GM20431 (cell line): Measurements from ENCODE around the gene UBXN11.

Source experiments
- in situ Hi-C: fragments of 300-500 bp; cut with MseI, MboI; formaldehyde crosslinking; loops from one replicate; pipeline ENCODE4 v1.15.0; 2020; ENCODE audit warnings: low sequenced_read_pairs; ENCODE audit not compliant: unreplicated experiment

The UBXN11 gene

GRCh38 chr1:26288311-26288941 is 18.0 kb downstream of the UBXN11 start:
- in situ Hi-C loops: no loop called here

- in situ Hi-C loops: no loop called here
Observed at GRCh38 chr1:26287811-26288210, 18.6 kb downstream of the UBXN11 start.

DNA sequence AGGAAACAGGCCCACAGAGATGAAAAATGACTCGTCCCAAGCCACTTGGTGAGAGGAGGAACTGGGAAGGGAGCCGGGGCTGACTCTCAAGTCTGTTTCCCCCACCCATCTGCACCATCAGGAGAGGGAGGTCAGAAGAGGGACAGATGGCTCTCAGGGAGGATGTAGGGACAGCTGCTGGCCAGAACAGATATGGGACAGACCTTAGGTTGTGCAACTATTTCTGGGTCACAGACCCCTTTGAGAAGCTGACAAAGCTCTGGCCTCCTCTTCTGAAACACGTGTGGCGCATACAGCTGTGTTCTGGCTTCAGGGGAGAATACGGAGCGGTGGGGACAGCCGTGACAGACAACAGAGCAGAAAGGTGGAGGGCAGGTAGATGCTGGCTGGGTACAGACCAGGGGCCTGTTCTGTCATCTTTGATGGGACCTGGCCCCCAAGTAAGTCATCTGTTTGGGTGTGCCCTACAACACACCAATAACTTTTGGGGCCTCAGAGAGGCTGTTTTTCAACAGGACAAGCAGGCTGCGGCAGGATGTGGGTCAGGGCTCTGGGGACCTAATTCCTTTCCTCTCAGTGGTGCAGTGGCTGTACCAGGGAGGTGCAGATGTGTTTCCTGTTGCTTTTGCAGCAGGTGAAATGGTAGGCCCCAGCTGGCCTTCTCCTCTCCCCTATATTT is 19.3 kb downstream of the UBXN11 start:
- in situ Hi-C loops: no loop called here

GRCh38 chr1:26286064-26286416 is 20.4 kb downstream of the UBXN11 start:
- in situ Hi-C loops: no loop called here

GRCh38 chr1:26285366-26286063 is 20.9 kb downstream of the UBXN11 start:
- in situ Hi-C loops: no loop called here

DNA sequence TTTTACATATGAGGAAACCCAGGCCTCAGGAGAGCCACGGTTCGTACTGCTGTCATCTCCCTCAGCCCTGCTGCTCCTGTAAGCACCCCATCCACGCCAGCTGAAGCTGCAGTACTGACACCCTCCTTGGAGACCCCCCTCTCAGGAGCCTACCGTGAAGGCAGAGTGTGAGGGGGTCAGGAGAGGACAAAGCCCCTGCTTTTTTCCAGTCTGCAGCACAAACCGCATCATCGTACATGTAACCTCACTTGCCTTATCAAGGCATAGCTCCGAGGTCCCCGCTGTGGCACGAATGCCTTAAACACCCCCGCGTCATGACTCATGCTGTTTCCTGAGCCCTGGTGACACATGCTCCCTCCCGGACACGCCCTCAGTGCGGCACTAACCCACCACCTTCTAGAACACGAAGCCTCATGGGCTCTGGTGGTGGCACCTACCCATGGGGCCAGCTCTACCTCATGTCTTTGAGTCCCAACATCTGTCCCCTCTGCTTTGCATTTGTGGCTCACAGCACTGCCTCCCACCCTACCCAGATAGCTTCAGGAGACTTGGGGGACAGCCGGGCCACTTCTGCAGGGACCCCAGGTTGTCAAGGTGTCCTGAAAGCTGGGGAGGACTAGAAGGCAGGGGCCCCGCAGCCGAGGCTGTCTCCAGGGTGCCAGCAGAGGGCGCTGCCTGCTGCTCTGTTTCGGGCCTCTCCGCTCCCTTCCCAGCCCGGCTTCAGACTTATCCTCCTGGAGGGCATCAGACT is 21.7 kb downstream of the UBXN11 start:
- in situ Hi-C loops: loop anchor here (5.0 kb wide), 1 partner anchor 38 kb away; no protein-coding TSS in a partner anchor

DNA sequence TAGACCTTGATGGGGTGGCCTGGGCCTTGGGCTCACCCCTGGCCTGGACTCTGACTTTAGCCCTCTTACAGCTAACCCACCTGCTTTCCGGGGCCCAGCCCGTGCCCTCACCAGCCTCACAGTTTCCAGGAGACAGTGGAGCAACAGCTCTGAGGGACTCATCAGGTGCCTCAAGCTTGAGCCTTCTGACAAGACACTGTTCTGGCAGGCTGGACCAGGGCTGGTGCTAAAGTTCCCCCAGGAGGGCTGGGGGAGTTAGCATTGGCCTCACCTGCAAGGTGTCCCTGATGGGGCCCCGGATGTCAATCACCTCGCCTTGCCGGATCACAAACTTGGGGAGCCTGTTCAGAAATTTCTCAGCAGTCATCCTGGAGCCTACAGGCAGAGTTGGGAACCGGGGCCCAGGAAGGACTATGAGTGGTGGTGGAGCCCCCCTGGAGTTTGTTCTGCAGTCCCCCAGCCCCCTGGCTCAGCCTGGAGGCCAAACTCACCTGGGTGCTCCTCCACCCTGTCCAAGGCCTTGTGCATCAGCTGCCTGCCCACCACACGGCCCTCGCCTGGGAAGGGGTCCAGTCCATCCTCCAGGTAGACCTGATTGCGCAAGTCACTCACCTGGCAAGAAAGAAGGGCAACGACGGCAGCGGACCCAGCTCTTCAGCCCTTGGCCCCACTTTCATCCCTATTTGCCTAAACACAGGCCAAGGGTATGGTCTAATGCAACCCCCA is 22.4 kb downstream of the UBXN11 start:
- in situ Hi-C loops: loop anchor here (5.0 kb wide), 1 partner anchor 38 kb away; no protein-coding TSS in a partner anchor

- in situ Hi-C loops: loop anchor here (5.0 kb wide), 1 partner anchor 39 kb away; no protein-coding TSS in a partner anchor
Observed at GRCh38 chr1:26283279-26283853, 23.1 kb downstream of the UBXN11 start.

GRCh38 chr1:26282401-26282918 is 24.0 kb downstream of the UBXN11 start:
- in situ Hi-C loops: loop anchor here (5.0 kb wide), 1 partner anchor 40 kb away; no protein-coding TSS in a partner anchor

DNA sequence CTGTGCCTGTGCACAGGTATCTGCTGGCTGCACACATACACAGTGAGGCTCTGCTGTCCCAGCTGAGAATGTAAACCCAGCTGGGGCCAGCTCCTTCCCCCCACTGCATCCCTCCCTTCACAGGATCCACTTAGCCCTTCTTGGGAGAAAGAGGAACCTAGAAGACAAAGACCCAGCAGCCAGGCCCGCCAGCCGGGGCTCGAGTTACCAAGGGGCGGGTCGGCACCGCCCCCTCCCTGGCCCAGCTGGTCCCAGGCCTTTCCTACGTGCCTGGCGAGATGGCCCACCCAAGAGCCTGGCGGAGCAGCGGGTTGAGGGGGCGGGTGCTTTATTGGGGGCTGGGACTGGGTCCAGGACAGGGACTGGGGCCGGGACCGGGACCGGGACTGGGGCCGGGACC is 24.5 kb downstream of the UBXN11 start:
- in situ Hi-C loops: loop anchor here (5.0 kb wide), 1 partner anchor 40 kb away; no protein-coding TSS in a partner anchor

DNA sequence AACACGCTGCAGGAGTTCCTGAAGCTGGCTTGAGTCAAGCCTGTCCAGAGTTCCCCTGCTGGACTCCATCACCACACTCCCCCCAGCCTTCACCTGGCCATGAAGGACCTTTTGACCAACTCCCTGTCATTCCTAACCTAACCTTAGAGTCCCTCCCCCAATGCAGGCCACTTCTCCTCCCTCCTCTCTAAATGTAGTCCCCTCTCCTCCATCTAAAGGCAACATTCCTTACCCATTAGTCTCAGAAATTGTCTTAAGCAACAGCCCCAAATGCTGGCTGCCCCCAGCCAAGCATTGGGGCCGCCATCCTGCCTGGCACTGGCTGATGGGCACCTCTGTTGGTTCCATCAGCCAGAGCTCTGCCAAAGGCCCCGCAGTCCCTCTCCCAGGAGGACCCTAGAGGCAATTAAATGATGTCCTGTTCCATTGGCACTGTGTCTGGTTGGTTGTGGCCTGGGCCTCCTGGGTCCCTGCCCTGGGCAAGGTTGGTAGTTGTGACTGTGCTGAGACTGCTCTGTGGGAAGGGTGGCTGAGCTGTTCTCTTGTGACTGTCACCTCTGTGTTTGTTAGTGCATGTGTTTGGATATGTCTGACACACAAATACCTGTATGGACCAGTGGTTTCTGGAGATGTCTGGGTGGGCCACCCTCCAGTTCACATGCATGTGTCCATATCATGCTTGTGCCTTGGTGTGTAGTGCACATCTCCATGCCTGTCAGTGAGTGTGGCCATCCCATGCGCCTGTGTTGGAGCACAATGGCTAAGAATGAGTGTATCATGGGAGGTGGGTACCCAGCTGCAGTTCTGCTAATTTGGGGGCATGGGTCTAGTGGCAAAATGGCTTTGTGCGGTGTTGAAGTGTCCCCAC is 25.1 kb downstream of the UBXN11 start:
- in situ Hi-C loops: loop anchor here (5.0 kb wide), 1 partner anchor 41 kb away; no protein-coding TSS in a partner anchor

- in situ Hi-C loops: loop anchor here (5.0 kb wide), 1 partner anchor 42 kb away; no protein-coding TSS in a partner anchor
Observed at GRCh38 chr1:26280333-26281042, 25.9 kb downstream of the UBXN11 start.

GRCh38 chr1:26279456-26280332 is 26.7 kb downstream of the UBXN11 start, which contains the start of gene SH3BGRL3:
Gene SH3BGRL3 (plus strand): TSS chr1:26280086. CDS start chr1:26280156, 70 bp downstream.
- in situ Hi-C loops: loop anchor here (5.0 kb wide), 1 partner anchor 43 kb away; no protein-coding TSS in a partner anchor

DNA sequence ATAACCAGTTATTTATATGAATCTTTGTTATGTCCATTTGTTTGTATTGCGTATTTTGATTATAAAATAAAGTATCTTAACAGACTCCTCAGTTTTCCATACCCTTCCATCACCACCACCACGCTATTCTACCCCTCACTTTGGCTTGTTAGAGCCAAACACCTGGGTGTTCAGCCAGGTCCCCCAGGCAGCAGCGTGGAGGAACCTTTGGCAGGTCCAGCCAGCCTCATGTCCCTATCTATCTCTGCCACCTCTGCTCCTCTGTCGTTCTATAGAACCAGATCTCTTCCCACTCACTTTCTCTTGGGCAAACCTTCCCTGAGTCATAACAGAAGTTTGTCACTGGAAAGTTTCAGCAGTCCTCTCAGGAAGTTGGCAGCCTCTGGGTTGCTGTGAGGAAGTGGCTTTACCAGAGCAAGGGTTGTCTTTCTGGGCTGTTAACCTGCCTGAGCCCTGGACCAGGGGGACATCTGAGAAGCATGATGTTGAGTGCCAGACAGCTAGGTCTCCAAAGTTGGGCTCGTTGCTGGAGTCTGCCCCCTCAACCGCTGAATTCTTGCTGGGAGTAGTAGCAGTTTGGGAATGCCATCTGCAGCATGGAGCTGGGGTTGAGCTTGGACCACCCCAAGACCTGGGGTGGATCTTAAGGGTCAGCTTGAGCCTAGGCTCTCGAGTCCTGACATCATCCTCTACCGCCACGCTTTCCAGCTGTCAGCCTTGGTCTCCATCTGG is 27.5 kb downstream of the UBXN11 start:
- in situ Hi-C loops: no loop called here

DNA sequence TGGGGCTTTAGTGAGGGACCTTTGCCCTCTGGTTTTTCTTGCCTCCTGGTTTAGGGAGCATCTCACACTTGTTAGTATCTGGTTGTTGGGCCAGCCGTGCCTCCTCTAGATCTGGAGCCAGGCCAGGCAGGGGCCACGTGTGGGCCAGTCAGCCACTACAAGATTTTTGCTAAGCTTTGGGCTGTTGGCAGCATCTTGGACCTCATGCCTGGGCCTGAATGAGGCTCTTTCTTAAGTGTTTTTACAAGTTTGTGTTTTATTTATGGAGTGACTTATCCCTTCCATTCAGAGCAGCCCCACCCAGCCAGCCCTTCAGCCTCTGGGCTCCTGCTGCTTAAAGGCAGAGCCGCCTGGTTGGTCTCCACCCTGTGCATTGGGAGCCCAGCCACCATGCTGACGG is 28.1 kb downstream of the UBXN11 start:
- in situ Hi-C loops: no loop called here

- in situ Hi-C loops: no loop called here
Observed at GRCh38 chr1:26277719-26278118, 28.7 kb downstream of the UBXN11 start.
